HEK293T (cell line): ENCODE measurements around the gene RPL10A.
"Not testable (repeated sequence)": the region's sequence is repeated elsewhere in the genome, so short reads cannot be mapped to it uniquely, and the experiment has no call there.

Experiments
- CTCF ChIA-PET: fragments of 350-600 bp; formaldehyde crosslinking; extraction: SDS; loops from one replicate; lab custom pipeline; 2021; ENCODE audit warnings: antibody characterized with exemption, inconsistent platforms; lab: Yijun Ruan, JAX
- POLR2A ChIA-PET: fragments of 350-600 bp; formaldehyde crosslinking; extraction: SDS; loops from one replicate; lab custom pipeline; 2020; ENCODE audit warnings: antibody characterized with exemption, inconsistent platforms; lab: Yijun Ruan, JAX
- DNase-seq: peaks from one replicate; pipeline ENCODE4 v3.0.0; 2012; ENCODE audit warnings: mixed read lengths; ENCODE audit errors: extremely low spot score
- ARNT ChIP-seq: fragments of 450-650 bp; IDR thresholded peaks from 2 replicates; pipeline ENCODE4 v1.6.1; 2017; ENCODE audit warnings: mild to moderate bottlenecking
- BHLHE40 ChIP-seq: fragments of 450-650 bp; IDR thresholded peaks from 2 replicates; pipeline ENCODE4 v1.6.1; 2016; ENCODE audit warnings: mild to moderate bottlenecking, moderate library complexity, borderline replicate concordance
- CTBP1 ChIP-seq: fragments of 450-650 bp; IDR thresholded peaks from 2 replicates; pipeline ENCODE4 v1.6.1; 2016; ENCODE audit warnings: borderline replicate concordance
- ELF4 ChIP-seq: fragments of 450-650 bp; IDR thresholded peaks from 2 replicates; pipeline ENCODE4 v1.6.1; 2017; ENCODE audit warnings: antibody characterized with exemption
- FOXA1 ChIP-seq: fragments of 450-650 bp; IDR thresholded peaks from 2 replicates; pipeline ENCODE4 v1.6.1; 2016; ENCODE audit warnings: mild to moderate bottlenecking
- FOXK2 ChIP-seq: fragments of 450-650 bp; IDR thresholded peaks from 2 replicates; pipeline ENCODE4 v1.6.1; 2016; ENCODE audit warnings: mild to moderate bottlenecking
- FOXM1 ChIP-seq: fragments of 450-650 bp; IDR thresholded peaks from 2 replicates; pipeline ENCODE4 v1.6.1; 2017; ENCODE audit warnings: mild to moderate bottlenecking, borderline replicate concordance
- HDGF ChIP-seq: fragments of 450-650 bp; IDR thresholded peaks from 2 replicates; pipeline ENCODE4 v1.6.1; 2017; ENCODE audit warnings: antibody characterized with exemption, borderline replicate concordance
- L3MBTL2 ChIP-seq: fragments of 450-650 bp; conservative IDR thresholded peaks from 2 replicates; pipeline ENCODE4 v1.6.1; 2016; ENCODE audit warnings: mild to moderate bottlenecking
- LEF1 ChIP-seq: fragments of 450-650 bp; IDR thresholded peaks from 2 replicates; pipeline ENCODE4 v1.6.1; 2017; ENCODE audit warnings: mild to moderate bottlenecking, borderline replicate concordance
- NFRKB ChIP-seq: fragments of 450-650 bp; IDR thresholded peaks from 2 replicates; pipeline ENCODE4 v1.6.1; 2016; ENCODE audit warnings: mild to moderate bottlenecking, moderate library complexity
- SP1 ChIP-seq: fragments of 450-650 bp; IDR thresholded peaks from 2 replicates; pipeline ENCODE4 v1.6.1; 2017
- SUZ12 ChIP-seq: fragments of 450-650 bp; IDR thresholded peaks from 2 replicates; pipeline ENCODE4 v1.6.1; 2016; ENCODE audit warnings: mild to moderate bottlenecking
- TARDBP ChIP-seq: fragments of 450-650 bp; IDR thresholded peaks from 2 replicates; pipeline ENCODE4 v1.6.1; 2016
- ZNF384 ChIP-seq: fragments of 450-650 bp; IDR thresholded peaks from 2 replicates; pipeline ENCODE4 v1.6.1; 2016
- TF ChIP-seq, protein P1 (sequence below): fragments of 450-650 bp; IDR thresholded peaks from 2 replicates; pipeline ENCODE4 v1.6.1; 2016

The RPL10A gene

GRCh38 chr6:35427851-35428321 lies 40.3 kb upstream of the RPL10A start:
- no peak for TF ChIP-seq ZNF384
- TF ChIP-seq FOXM1 = no peak
- TF ChIP-seq CTBP1 = no peak
- no peak for TF ChIP-seq L3MBTL2
- no peak for TF ChIP-seq NFRKB
- no peak for TF ChIP-seq FOXK2
- TF ChIP-seq BHLHE40 = no peak
- no peak for TF ChIP-seq TARDBP
- TF ChIP-seq, protein P1, sequence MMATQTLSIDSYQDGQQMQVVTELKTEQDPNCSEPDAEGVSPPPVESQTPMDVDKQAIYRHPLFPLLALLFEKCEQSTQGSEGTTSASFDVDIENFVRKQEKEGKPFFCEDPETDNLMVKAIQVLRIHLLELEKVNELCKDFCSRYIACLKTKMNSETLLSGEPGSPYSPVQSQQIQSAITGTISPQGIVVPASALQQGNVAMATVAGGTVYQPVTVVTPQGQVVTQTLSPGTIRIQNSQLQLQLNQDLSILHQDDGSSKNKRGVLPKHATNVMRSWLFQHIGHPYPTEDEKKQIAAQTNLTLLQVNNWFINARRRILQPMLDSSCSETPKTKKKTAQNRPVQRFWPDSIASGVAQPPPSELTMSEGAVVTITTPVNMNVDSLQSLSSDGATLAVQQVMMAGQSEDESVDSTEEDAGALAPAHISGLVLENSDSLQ = no peak
- ChIA-PET POLR2A (no interaction called here), CTCF (no interaction called here)
- DNase-seq = no peak

- no peak for DNase-seq
- CTCF ChIA-PET = no interaction called here
- POLR2A ChIA-PET = no interaction called here
- TF ChIP-seq LEF1 = no peak
- TF ChIP-seq TARDBP = no peak
- no peak for TF ChIP-seq FOXA1
- TF ChIP-seq SUZ12 = no peak
- no peak for TF ChIP-seq ARNT
- no peak for TF ChIP-seq HDGF
Observed at GRCh38 chr6:35428421-35429149, 39.6 kb upstream of the RPL10A start.

GRCh38 chr6:35429463-35429862 lies 38.7 kb upstream of the RPL10A start:
- TF ChIP-seq ARNT (no peak), LEF1 (no peak), NFRKB (no peak), ZNF384 (no peak), SP1 (no peak), SUZ12 (no peak), FOXM1 (no peak), ELF4 (no peak), BHLHE40 (no peak)
- TF ChIP-seq, protein P1 = no peak
- no peak for DNase-seq
- ChIA-PET POLR2A (no interaction called here), CTCF (no interaction called here)

DNA sequence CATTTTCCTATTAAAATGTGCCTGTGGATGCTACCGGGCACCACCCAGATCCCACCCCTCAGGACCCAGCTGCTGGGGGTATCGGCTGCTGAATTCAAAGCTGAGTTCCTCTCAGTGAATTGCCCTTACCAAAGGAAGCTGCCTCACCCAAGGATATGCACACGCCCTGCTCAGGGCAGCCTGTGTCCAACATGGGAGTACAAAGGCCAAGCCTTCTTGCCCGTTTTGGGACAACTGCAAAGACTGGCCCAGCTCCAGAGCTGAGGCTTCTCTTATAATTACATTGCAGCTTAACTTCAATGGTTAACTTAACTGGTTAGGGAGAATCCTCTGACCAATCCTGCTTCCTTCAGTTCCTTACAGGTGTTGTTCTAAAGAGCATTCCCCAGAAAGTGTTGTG lies 35.9 kb upstream of the RPL10A start:
- TF ChIP-seq HDGF = no peak
- TF ChIP-seq LEF1 = no peak
- no peak for TF ChIP-seq BHLHE40
- no peak for TF ChIP-seq FOXM1
- TF ChIP-seq FOXA1 = no peak
- TF ChIP-seq, protein P1 = no peak
- TF ChIP-seq CTBP1 = no peak
- TF ChIP-seq SP1 = no peak
- TF ChIP-seq ZNF384 = no peak
- TF ChIP-seq FOXK2 = no peak
- TF ChIP-seq ELF4 = no peak
- no peak for TF ChIP-seq ARNT
- TF ChIP-seq SUZ12 = no peak
- TF ChIP-seq NFRKB = no peak
- no peak for TF ChIP-seq TARDBP
- no peak for TF ChIP-seq L3MBTL2
- CTCF ChIA-PET = interaction anchor here (1.1 kb wide), 1 partner anchor 13 kb away, joined by 3 read pairs; no protein-coding TSS in a partner anchor
- POLR2A ChIA-PET = no interaction called here

GRCh38 chr6:35432702-35433101 lies 35.5 kb upstream of the RPL10A start:
- CTCF ChIA-PET = interaction anchor here (0.6 to 1.1 kb wide), 2 partner anchors 13 to 18 kb away, joined by 3 read pairs; no protein-coding TSS in a partner anchor
- DNase-seq, POLR2A ChIA-PET: not testable (repeated sequence)

More for the DNA sequence above, 35.9 kb upstream of the RPL10A start:
- no peak for DNase-seq

GRCh38 chr6:35435074-35435837 lies 32.9 kb upstream of the RPL10A start:
- ChIA-PET CTCF (interaction anchor here (0.6 to 1.1 kb wide), 3 partner anchors 10 to 58 kb away, joined by 3 to 4 read pairs (median 3); no protein-coding TSS in a partner anchor), POLR2A (no interaction called here)
- DNase-seq = no peak
- TF ChIP-seq NFRKB (no peak), HDGF (no peak), FOXA1 (no peak), L3MBTL2 (no peak), FOXK2 (no peak), ELF4 (no peak), SP1 (no peak), LEF1 (no peak), SUZ12 (no peak), ARNT (no peak), FOXM1 (no peak), CTBP1 (no peak), BHLHE40 (no peak), ZNF384 (no peak), TARDBP (no peak)
- TF ChIP-seq, protein P1 = no peak
